CD4-positive, alpha-beta T cell (primary cell): ENCODE results near the gene NAV2. TPM values are rescaled to one million over a fixed set of nuclear protein-coding genes. Genes with fewer than 3 reads are reported as not detected.

Experiments
- ATAC-seq: fragments of 200-7000 bp; cut with Tn5 transposase; one replicate; pipeline ENCODE4 v1.10.0; 2022; ENCODE audit warnings: mild to moderate bottlenecking; ENCODE audit not compliant: poor library complexity
- CTCF ChIA-PET: fragments of 350-600 bp; sonication (Branson Sonifier 250); formaldehyde crosslinking; loops from one replicate; lab custom pipeline; 2021; ENCODE audit warnings: antibody characterized with exemption, inconsistent platforms; lab: Charles Lee
- POLR2A ChIA-PET: fragments of 350-600 bp; sonication (Branson Sonifier 250); formaldehyde crosslinking; loops from one replicate; lab custom pipeline; 2021; ENCODE audit warnings: antibody characterized with exemption, inconsistent platforms; lab: Charles Lee
- DNase-seq, 14 experiments: peaks; one replicate each; pipeline ENCODE4 v3.0.0-alpha.2; 2013 to 2020; ENCODE audit warnings: mixed read lengths in 2 of 14
- H3K27ac ChIP-seq, 2 donors: one replicate each; pipeline versions ENCODE4 v1.5.1 to v1.7.0; 2013; ENCODE audit warnings: low read length in 2 of 2, low read depth in 1 of 2, mild to moderate bottlenecking in 1 of 2
- H3K27me3 ChIP-seq, 2 experiments: 1 replicate in 1 of 2; 2 replicates in 1 of 2; pipeline versions ENCODE4 v1.6.1 to v1.7.0; 2013; ENCODE audit warnings: low read length in 2 of 2, control low read depth in 1 of 2, mild to moderate bottlenecking in 1 of 2, moderate library complexity in 1 of 2; ENCODE audit not compliant: insufficient read depth in 2 of 2, control insufficient read depth in 1 of 2
- H3K36me3 ChIP-seq: one replicate; pipeline ENCODE4 v1.6.1; 2013; ENCODE audit warnings: low read length, control low read depth; ENCODE audit not compliant: insufficient read depth
- H3K4me1 ChIP-seq: one replicate; pipeline ENCODE4 v1.6.1; 2013; ENCODE audit warnings: low read length, control low read depth; ENCODE audit not compliant: insufficient read depth
- H3K4me3 ChIP-seq: one replicate; pipeline ENCODE4 v1.5.1; 2013; ENCODE audit warnings: mild to moderate bottlenecking, low read length, moderate library complexity
- H3K9me3 ChIP-seq, 2 experiments: 1 replicate in 1 of 2; 2 replicates in 1 of 2; pipeline versions ENCODE4 v1.6.1 to v1.7.0; 2013; ENCODE audit warnings: low read length in 2 of 2, mild to moderate bottlenecking in 2 of 2, control low read depth in 1 of 2, moderate library complexity in 1 of 2; ENCODE audit not compliant: control insufficient read depth in 1 of 2, insufficient read depth in 1 of 2
- H3K27ac Mint-ChIP-seq: one replicate; pipeline ENCODE4 v1.8.0; 2020; ENCODE audit warnings: mixed read lengths
- H3K27me3 Mint-ChIP-seq: one replicate; pipeline ENCODE4 v1.8.0; 2021; ENCODE audit warnings: mixed read lengths
- H3K36me3 Mint-ChIP-seq: one replicate; pipeline ENCODE4 v1.8.0; 2021; ENCODE audit warnings: low read depth, mixed read lengths
- H3K4me1 Mint-ChIP-seq: one replicate; pipeline ENCODE4 v1.8.0; 2021; ENCODE audit warnings: low read depth, mixed read lengths
- H3K4me3 Mint-ChIP-seq: one replicate; pipeline ENCODE4 v1.8.0; 2020; ENCODE audit warnings: mild to moderate bottlenecking, mixed read lengths
- H3K9me3 Mint-ChIP-seq: one replicate; pipeline ENCODE4 v1.8.0; 2020; ENCODE audit warnings: mixed read lengths
- CTCF ChIP-seq: fragments of 200-600 bp; IDR thresholded peaks from one replicate; pipeline ENCODE4 v1.8.0; 2022; ENCODE audit warnings: antibody characterized with exemption, mild to moderate bottlenecking
- intact Hi-C, 2 experiments: fragments of 100-400 bp; cut with DNase I in 1 of 2; cut with micrococcal nuclease in 1 of 2; formaldehyde crosslinking; loops; one replicate each; pipeline versions ENCODE4 v1.15.1 to v1.9.0; 2023 to 2025; cut with DNase I, micrococcal nuclease
- total RNA-seq, 174 experiments: library from RNA in 2 of 174; stranded (reverse) in 2 of 174; gene quantifications; one replicate each; pipeline ENCODE4 v1.2.3 and lab custom pipeline; 2021 to 2026

NAV2 gene
- total RNA-seq, 2 experiments from 2014 or later = 0.55 to 0.64 TPM

GRCh38 chr11:19844012-19844411, 131.4 kb downstream of the NAV2 start:
- no peaks in the 10 kb centered on the region for H3K36me3 Mint-ChIP-seq
- ATAC-seq = no peak
- TF ChIP-seq CTCF = no peak
- H3K36me3 ChIP-seq = no peaks in the 10 kb centered on the region
- no peaks in the 10 kb centered on the region for H3K27me3 Mint-ChIP-seq
- intact Hi-C loops = no loop called here
- no peaks in the 10 kb centered on the region for H3K4me1 ChIP-seq
- ChIA-PET CTCF (no interaction called here), POLR2A (no interaction called here)
- H3K27me3 ChIP-seq = peaks cover 0 to 2% of the 10 kb centered on the region in 2 experiments
- H3K4me1 Mint-ChIP-seq = no peaks in the 10 kb centered on the region
- H3K27ac ChIP-seq = no peak overlapping the region
- no peak for DNase-seq
- no peak overlapping the region for H3K4me3 ChIP-seq
- H3K9me3 ChIP-seq = no peaks in the 10 kb centered on the region
- no peaks in the 10 kb centered on the region for H3K9me3 Mint-ChIP-seq
- no peak overlapping the region for H3K4me3 Mint-ChIP-seq
- no peak overlapping the region for H3K27ac Mint-ChIP-seq

- intact Hi-C loops = no loop called here
These were observed 132.2 kb downstream of the NAV2 start for GRCh38 chr11:19844806-19845205.

GRCh38 chr11:19845626-19846025, 133.0 kb downstream of the NAV2 start:
- H3K9me3 ChIP-seq = no peaks in the 10 kb centered on the region
- Mint-ChIP-seq H3K27ac (no peak overlapping the region), H3K27me3 (no peaks in the 10 kb centered on the region), H3K9me3 (no peaks in the 10 kb centered on the region), H3K4me1 (no peaks in the 10 kb centered on the region), H3K4me3 (no peak overlapping the region), H3K36me3 (no peaks in the 10 kb centered on the region)
- CTCF ChIA-PET = no interaction called here
- DNase-seq (no peak), ATAC-seq (no peak)
- POLR2A ChIA-PET = no interaction called here
- H3K4me1 ChIP-seq = no peaks in the 10 kb centered on the region
- no peak overlapping the region for H3K27ac ChIP-seq
- no peak overlapping the region for H3K4me3 ChIP-seq
- H3K27me3 ChIP-seq = peaks cover 0 to 2% of the 10 kb centered on the region in 2 experiments
- H3K36me3 ChIP-seq = no peaks in the 10 kb centered on the region
- intact Hi-C loops = no loop called here
- TF ChIP-seq CTCF = no peak

More at GRCh38 chr11:19844806-19845205, 132.2 kb downstream of the NAV2 start:
- POLR2A ChIA-PET = no interaction called here
- CTCF ChIA-PET = no interaction called here
- Histone ChIP-seq H3K9me3 (no peaks in the 10 kb centered on the region), H3K36me3 (no peaks in the 10 kb centered on the region), H3K27me3 (peaks cover 0 to 2% of the 10 kb centered on the region in 2 experiments), H3K4me1 (no peaks in the 10 kb centered on the region), H3K4me3 (no peak overlapping the region), H3K27ac (no peak overlapping the region)
- no peak overlapping the region for H3K4me3 Mint-ChIP-seq
- H3K27me3 Mint-ChIP-seq = no peaks in the 10 kb centered on the region
- no peaks in the 10 kb centered on the region for H3K36me3 Mint-ChIP-seq
- no peak for DNase-seq
- ATAC-seq = no peak
- H3K27ac Mint-ChIP-seq = no peak overlapping the region
- TF ChIP-seq CTCF = no peak
- no peaks in the 10 kb centered on the region for H3K9me3 Mint-ChIP-seq
- no peaks in the 10 kb centered on the region for H3K4me1 Mint-ChIP-seq
